ENCODE results near the gene STXBP3. TPM values are rescaled to one million over a fixed set of nuclear protein-coding genes. Genes with fewer than 3 reads are reported as not detected.
"Not testable (repeated sequence)": the region's sequence is repeated elsewhere in the genome, so short reads cannot be mapped to it uniquely, and the experiment has no call there.

STXBP3 gene
- total and polyA plus RNA-seq, 4 experiments from 2014 or later, result 69.0 to 92.5 (median 82.5) TPM

- H3K36me3 Mint-ChIP-seq, result peaks cover 56 to 72% of the 10 kb centered on the region in 2 donors
- H3K9me3 Mint-ChIP-seq, result no peaks in the 10 kb centered on the region
- ChIA-PET CTCF (ENCODE audit: partially characterized antibody) (no interaction called here), POLR2A (ENCODE audit: partially characterized antibody) (interaction anchor here (1.3 kb wide), 1 partner anchor 117 kb away, joined by 5 read pairs; the partner anchor contains the start of gene HENMT1)
- H3K4me3 Mint-ChIP-seq, result no peak overlapping the region
- H3K4me3 ChIP-seq (ENCODE audit: low read length in 2 of 2), result no peak overlapping the region
- H3K27ac Mint-ChIP-seq, result peak overlapping the region in 1 of 7 donors; percentile 66
- H3K27ac ChIP-seq (ENCODE audit: low read depth, low read length), result no peak overlapping the region
- intact Hi-C loops (cut with micrococcal nuclease), result no loop called here
- H3K27me3 ChIP-seq (ENCODE audit: insufficient read depth, low read length), result no peaks in the 10 kb centered on the region
- H3K9me3 ChIP-seq (ENCODE audit: control insufficient read depth in 1 of 2, low read length in 2 of 2), result no peaks in the 10 kb centered on the region
- H3K4me1 Mint-ChIP-seq, result peaks cover 0 to 5% (median under 1%) of the 10 kb centered on the region in 4 donors
- peaks cover 39% of the 10 kb centered on the region for H3K36me3 ChIP-seq (ENCODE audit: insufficient read depth, low read length)
- no peak for DNase-seq
- H3K4me1 ChIP-seq (ENCODE audit: insufficient read depth, low read length), result no peaks in the 10 kb centered on the region
- H3K27me3 Mint-ChIP-seq, result no peaks in the 10 kb centered on the region
These were observed 31.4 kb downstream of the STXBP3 start for GRCh38 chr1:108777839-108778238.

GRCh38 chr1:108779455-108779854 lies 33.0 kb downstream of the STXBP3 start:
- Histone ChIP-seq H3K27ac (ENCODE audit: low read depth, low read length) (no peak overlapping the region), H3K4me1 (ENCODE audit: insufficient read depth, low read length) (no peaks in the 10 kb centered on the region), H3K27me3 (ENCODE audit: insufficient read depth, low read length) (no peaks in the 10 kb centered on the region), H3K36me3 (ENCODE audit: insufficient read depth, low read length) (peaks cover 30% of the 10 kb centered on the region), H3K9me3 (ENCODE audit: control insufficient read depth in 1 of 2, low read length in 2 of 2) (no peaks in the 10 kb centered on the region), H3K4me3 (ENCODE audit: low read length in 2 of 2) (no peak overlapping the region)
- CTCF ChIA-PET (ENCODE audit: partially characterized antibody), result no interaction called here
- peaks cover 62 to 71% of the 10 kb centered on the region in 2 donors for H3K36me3 Mint-ChIP-seq
- H3K27ac Mint-ChIP-seq, result peak overlapping the region in 1 of 7 donors; percentile 29
- H3K4me3 Mint-ChIP-seq, result no peak overlapping the region
- no peak for DNase-seq
- H3K4me1 Mint-ChIP-seq, result peaks cover 0 to 3% (median under 1%) of the 10 kb centered on the region in 4 donors
- POLR2A ChIA-PET (ENCODE audit: partially characterized antibody), result no interaction called here
- H3K9me3 Mint-ChIP-seq, result peaks cover 1 to 13% (median 4%) of the 10 kb centered on the region in 8 donors
- H3K27me3 Mint-ChIP-seq, result no peaks in the 10 kb centered on the region
- intact Hi-C loops (cut with micrococcal nuclease), result no loop called here

- POLR2A ChIA-PET (ENCODE audit: partially characterized antibody), result no interaction called here
- Histone ChIP-seq H3K27me3 (ENCODE audit: insufficient read depth, low read length) (no peaks in the 10 kb centered on the region), H3K4me1 (ENCODE audit: insufficient read depth, low read length) (no peaks in the 10 kb centered on the region), H3K4me3 (ENCODE audit: low read length in 2 of 2) (no peak overlapping the region), H3K9me3 (ENCODE audit: control insufficient read depth in 1 of 2, low read length in 2 of 2) (peaks cover 0 to 11% of the 10 kb centered on the region in 2 donors), H3K36me3 (ENCODE audit: insufficient read depth, low read length) (peaks cover 36% of the 10 kb centered on the region), H3K27ac (ENCODE audit: low read depth, low read length) (no peak overlapping the region)
- CTCF ChIA-PET (ENCODE audit: partially characterized antibody), result interaction anchor here (0.7 to 1.7 kb wide), 3 partner anchors 18 to 211 kb away, joined by 3 to 4 read pairs (median 3); no protein-coding TSS in a partner anchor
- Mint-ChIP-seq H3K9me3 (peaks cover 3 to 29% (median 17%) of the 10 kb centered on the region in 8 donors), H3K27me3 (no peaks in the 10 kb centered on the region), H3K4me3 (no peak overlapping the region), H3K4me1 (peaks cover 0 to 3% (median under 1%) of the 10 kb centered on the region in 4 donors), H3K36me3 (peaks cover 67 to 76% of the 10 kb centered on the region in 2 donors), H3K27ac (peak overlapping the region in 2 of 7 donors; percentile 36 to 39)
- intact Hi-C loops (cut with micrococcal nuclease), result no loop called here
- no peak for DNase-seq
These were observed 34.6 kb downstream of the STXBP3 start for GRCh38 chr1:108780937-108781574.

GRCh38 chr1:108781575-108781944 lies 35.1 kb downstream of the STXBP3 start:
- POLR2A ChIA-PET (ENCODE audit: partially characterized antibody); intact Hi-C loops (cut with micrococcal nuclease): not testable (repeated sequence)
- H3K36me3 Mint-ChIP-seq, result peaks cover 72 to 77% of the 10 kb centered on the region in 2 donors

GRCh38 chr1:108785264-108785663 lies 38.8 kb downstream of the STXBP3 start:
- peak overlapping the region in 1 of 7 donors; percentile 18 for H3K27ac Mint-ChIP-seq
- Histone ChIP-seq H3K36me3 (ENCODE audit: insufficient read depth, low read length) (peaks cover 29% of the 10 kb centered on the region), H3K4me3 (ENCODE audit: low read length in 2 of 2) (no peak overlapping the region), H3K4me1 (ENCODE audit: insufficient read depth, low read length) (no peaks in the 10 kb centered on the region), H3K9me3 (ENCODE audit: control insufficient read depth in 1 of 2, low read length in 2 of 2) (peaks cover 0 to 11% of the 10 kb centered on the region in 2 donors), H3K27ac (ENCODE audit: low read depth, low read length) (no peak overlapping the region), H3K27me3 (ENCODE audit: insufficient read depth, low read length) (no peaks in the 10 kb centered on the region)
- intact Hi-C loops (cut with micrococcal nuclease), result no loop called here
- peaks cover 0 to 3% (median 0%) of the 10 kb centered on the region in 4 donors for H3K4me1 Mint-ChIP-seq
- no peaks in the 10 kb centered on the region for H3K27me3 Mint-ChIP-seq
- ChIA-PET POLR2A (ENCODE audit: partially characterized antibody) (no interaction called here), CTCF (ENCODE audit: partially characterized antibody) (no interaction called here)
- H3K9me3 Mint-ChIP-seq, result peaks cover 3 to 35% (median 19%) of the 10 kb centered on the region in 8 donors
- no peak overlapping the region for H3K4me3 Mint-ChIP-seq
- DNase-seq, result no peak
- H3K36me3 Mint-ChIP-seq, result peaks cover 81 to 84% of the 10 kb centered on the region in 2 donors

More at GRCh38 chr1:108781575-108781944, 35.1 kb downstream of the STXBP3 start:
- Histone ChIP-seq H3K9me3 (ENCODE audit: control insufficient read depth in 1 of 2, low read length in 2 of 2) (peaks cover 0 to 11% of the 10 kb centered on the region in 2 donors), H3K36me3 (ENCODE audit: insufficient read depth, low read length) (peaks cover 31% of the 10 kb centered on the region)
- H3K27me3 Mint-ChIP-seq; H3K4me1 ChIP-seq (ENCODE audit: insufficient read depth, low read length); H3K4me3 Mint-ChIP-seq; H3K27me3 ChIP-seq (ENCODE audit: insufficient read depth, low read length); H3K27ac ChIP-seq (ENCODE audit: low read depth, low read length); DNase-seq; H3K4me3 ChIP-seq (ENCODE audit: low read length in 2 of 2); H3K4me1 Mint-ChIP-seq: not testable (repeated sequence)
- Mint-ChIP-seq H3K27ac (peak overlapping the region in 1 of 7 donors; percentile 36), H3K9me3 (peaks cover 3 to 34% (median 18%) of the 10 kb centered on the region in 8 donors)
- CTCF ChIA-PET (ENCODE audit: partially characterized antibody), result interaction anchor here (1.7 kb wide), 1 partner anchor 18 kb away, joined by 4 read pairs; no protein-coding TSS in a partner anchor

GRCh38 chr1:108785880-108786279 lies 39.4 kb downstream of the STXBP3 start:
- peak overlapping the region in 1 of 7 donors; percentile 4 for H3K27ac Mint-ChIP-seq
- Histone ChIP-seq H3K4me1 (ENCODE audit: insufficient read depth, low read length) (no peaks in the 10 kb centered on the region), H3K27me3 (ENCODE audit: insufficient read depth, low read length) (no peaks in the 10 kb centered on the region), H3K27ac (ENCODE audit: low read depth, low read length) (no peak overlapping the region), H3K9me3 (ENCODE audit: control insufficient read depth in 1 of 2, low read length in 2 of 2) (peaks cover 0 to 11% of the 10 kb centered on the region in 2 donors), H3K36me3 (ENCODE audit: insufficient read depth, low read length) (peaks cover 32% of the 10 kb centered on the region), H3K4me3 (ENCODE audit: low read length in 2 of 2) (no peak overlapping the region)
- CTCF ChIA-PET (ENCODE audit: partially characterized antibody), result no interaction called here
- POLR2A ChIA-PET (ENCODE audit: partially characterized antibody), result no interaction called here
- peaks cover 0 to 3% (median 0%) of the 10 kb centered on the region in 4 donors for H3K4me1 Mint-ChIP-seq
- DNase-seq, result no peak
- H3K9me3 Mint-ChIP-seq, result peaks cover 3 to 35% (median 19%) of the 10 kb centered on the region in 8 donors
- no peaks in the 10 kb centered on the region for H3K27me3 Mint-ChIP-seq
- H3K4me3 Mint-ChIP-seq, result no peak overlapping the region
- intact Hi-C loops (cut with micrococcal nuclease), result no loop called here
- peaks cover 84 to 88% of the 10 kb centered on the region in 2 donors for H3K36me3 Mint-ChIP-seq

GRCh38 chr1:108791790-108792189 lies 45.3 kb downstream of the STXBP3 start:
- CTCF ChIA-PET (ENCODE audit: partially characterized antibody), result interaction anchor here (1.8 to 2.5 kb wide), 2 partner anchors 32 to 36 kb away, joined by 3 to 8 read pairs; no protein-coding TSS in a partner anchor

More at GRCh38 chr1:108791790-108792189, 45.3 kb downstream of the STXBP3 start:
- DNase-seq, result no peak
- no peak overlapping the region for H3K27ac ChIP-seq (ENCODE audit: low read depth, low read length)
- H3K27me3 Mint-ChIP-seq, result no peaks in the 10 kb centered on the region
- peaks cover 42% of the 10 kb centered on the region for H3K36me3 ChIP-seq (ENCODE audit: insufficient read depth, low read length)
- H3K4me3 ChIP-seq (ENCODE audit: low read length in 2 of 2), result no peak overlapping the region
- peak overlapping the region in 1 of 7 donors; percentile 23 for H3K27ac Mint-ChIP-seq
- intact Hi-C loops (cut with micrococcal nuclease), result no loop called here
- H3K4me3 Mint-ChIP-seq, result no peak overlapping the region
- POLR2A ChIA-PET (ENCODE audit: partially characterized antibody), result no interaction called here
- peaks cover 0 to 3% (median 0%) of the 10 kb centered on the region in 4 donors for H3K4me1 Mint-ChIP-seq
- peaks cover 0 to 17% of the 10 kb centered on the region in 2 donors for H3K9me3 ChIP-seq (ENCODE audit: control insufficient read depth in 1 of 2, low read length in 2 of 2)
- no peaks in the 10 kb centered on the region for H3K27me3 ChIP-seq (ENCODE audit: insufficient read depth, low read length)
- peaks cover 5 to 21% (median 14%) of the 10 kb centered on the region in 8 donors for H3K9me3 Mint-ChIP-seq
- no peaks in the 10 kb centered on the region for H3K4me1 ChIP-seq (ENCODE audit: insufficient read depth, low read length)
- peaks cover 79 to 83% of the 10 kb centered on the region in 2 donors for H3K36me3 Mint-ChIP-seq
